Peyer's patch (tissue), 4 donors: Measurements from ENCODE around the gene NR1I2. TPM values are rescaled to one million over a fixed set of nuclear protein-coding genes. Genes with fewer than 3 reads are reported as not detected.

Experiments
- DNase-seq, 3 donors: peaks; one replicate each; pipeline ENCODE4 v3.0.0-alpha.2; 2017 to 2019
- H3K27ac ChIP-seq, 4 donors: fragments of 200-600 bp; sonication (generic); one replicate each; pipeline ENCODE4 v1.5.1; 2016 to 2019
- H3K27me3 ChIP-seq, 2 donors: fragments of 200-600 bp; sonication (generic); one replicate each; pipeline ENCODE4 v1.5.1; 2019
- H3K36me3 ChIP-seq, 3 donors: fragments of 200-600 bp; sonication (generic); one replicate each; pipeline ENCODE4 v1.5.1; 2016 to 2019
- H3K4me1 ChIP-seq, 4 donors: fragments of 200-600 bp; sonication (generic); one replicate each; pipeline ENCODE4 v1.5.1; 2016 to 2019
- H3K4me3 ChIP-seq, 4 donors: fragments of 200-600 bp; sonication (generic); 1 replicate in 3 of 4; 2 replicates in 1 of 4; pipeline ENCODE4 v1.5.1; 2016 to 2019; ENCODE audit warnings: mild to moderate bottlenecking in 1 of 4
- H3K9me3 ChIP-seq, 4 donors: fragments of 200-600 bp; sonication (generic); one replicate each; pipeline ENCODE4 v1.5.1; 2016 to 2019; ENCODE audit warnings: mild to moderate bottlenecking in 1 of 4
- CTCF ChIP-seq, 6 experiments: fragments of 450-650 bp in 4 of 6; fragments of 200-600 bp in 2 of 6; sonication (generic) in 1 of 6; IDR thresholded peaks; one replicate each; pipeline ENCODE4 v1.5.1; 2017 to 2019; ENCODE audit warnings: antibody characterized with exemption in 6 of 6, mild to moderate bottlenecking in 3 of 6, moderate library complexity in 1 of 6
- POLR2A ChIP-seq, 2 donors: fragments of 450-650 bp; IDR thresholded peaks; one replicate each; pipeline ENCODE4 v1.5.1; 2017; ENCODE audit warnings: antibody characterized with exemption in 2 of 2, mild to moderate bottlenecking in 2 of 2, moderate library complexity in 2 of 2
- total RNA-seq, 4 donors: library from RNA; depleted of rRNA; stranded (reverse); fragments of >200 nt; gene quantifications; one replicate each; pipeline ENCODE4 v1.1.0, GENCODE V29; 2016

NR1I2 gene
- total RNA-seq, 4 donors from 2014 or later = 56.9 to 572 (median 406) TPM

DNA sequence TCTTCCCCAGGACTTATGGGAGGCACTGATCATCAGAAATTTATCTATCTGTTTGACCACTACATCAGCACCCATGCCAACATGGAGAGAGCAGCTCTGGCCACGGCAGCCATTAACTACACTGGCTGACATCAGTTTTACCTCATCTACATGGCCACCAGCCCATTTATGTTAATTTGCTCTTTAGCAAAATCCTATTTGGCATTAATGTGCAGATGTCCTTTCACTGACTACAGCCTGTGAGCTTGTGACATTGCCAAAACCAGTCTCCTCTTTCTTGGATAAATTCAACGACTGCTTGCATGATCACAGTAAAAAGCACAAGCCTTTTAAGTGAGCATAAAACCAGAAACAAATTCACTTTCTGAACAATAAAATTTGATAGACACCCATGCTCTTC, 47.5 kb downstream of the NR1I2 start:
- TF ChIP-seq POLR2A (IDR thresholded peaks at IDR 0.05) (no peak), CTCF (IDR thresholded peaks at IDR 0.05) (no peak)
- peaks cover 0 to 10% (median 0%) of the 10 kb centered on the region in 3 donors for H3K36me3 ChIP-seq
- H3K4me1 ChIP-seq = peaks cover 0 to 6% (median 0%) of the 10 kb centered on the region in 4 donors
- no peaks in the 10 kb centered on the region for H3K27me3 ChIP-seq
- no peak for DNase-seq
- H3K27ac ChIP-seq = no peak overlapping the region
- H3K4me3 ChIP-seq = no peak overlapping the region
- H3K9me3 ChIP-seq = no peaks in the 10 kb centered on the region

GRCh38 chr3:119831022-119831421, 49.1 kb downstream of the NR1I2 start:
- TF ChIP-seq POLR2A (IDR thresholded peaks at IDR 0.05) (no peak), CTCF (IDR thresholded peaks at IDR 0.05) (peak in 3 of 6 experiments; percentile 15 to 25 (median 22))
- Histone ChIP-seq H3K4me3 (no peak overlapping the region), H3K36me3 (peaks cover 0 to 5% (median 0%) of the 10 kb centered on the region in 3 donors), H3K27ac (no peak overlapping the region), H3K4me1 (peaks cover 0 to 6% (median 0%) of the 10 kb centered on the region in 4 donors), H3K27me3 (no peaks in the 10 kb centered on the region), H3K9me3 (no peaks in the 10 kb centered on the region)
- DNase-seq = no peak

- H3K4me1 ChIP-seq = no peaks in the 10 kb centered on the region
- H3K27ac ChIP-seq = no peak overlapping the region
- DNase-seq = no peak
- TF ChIP-seq CTCF (IDR thresholded peaks at IDR 0.05) = no peak
- no peak for TF ChIP-seq POLR2A (IDR thresholded peaks at IDR 0.05)
- no peaks in the 10 kb centered on the region for H3K36me3 ChIP-seq
- H3K9me3 ChIP-seq = no peaks in the 10 kb centered on the region
- no peaks in the 10 kb centered on the region for H3K27me3 ChIP-seq
- no peak overlapping the region for H3K4me3 ChIP-seq
These were observed 50.1 kb downstream of the NR1I2 start for GRCh38 chr3:119831941-119832371.

DNA sequence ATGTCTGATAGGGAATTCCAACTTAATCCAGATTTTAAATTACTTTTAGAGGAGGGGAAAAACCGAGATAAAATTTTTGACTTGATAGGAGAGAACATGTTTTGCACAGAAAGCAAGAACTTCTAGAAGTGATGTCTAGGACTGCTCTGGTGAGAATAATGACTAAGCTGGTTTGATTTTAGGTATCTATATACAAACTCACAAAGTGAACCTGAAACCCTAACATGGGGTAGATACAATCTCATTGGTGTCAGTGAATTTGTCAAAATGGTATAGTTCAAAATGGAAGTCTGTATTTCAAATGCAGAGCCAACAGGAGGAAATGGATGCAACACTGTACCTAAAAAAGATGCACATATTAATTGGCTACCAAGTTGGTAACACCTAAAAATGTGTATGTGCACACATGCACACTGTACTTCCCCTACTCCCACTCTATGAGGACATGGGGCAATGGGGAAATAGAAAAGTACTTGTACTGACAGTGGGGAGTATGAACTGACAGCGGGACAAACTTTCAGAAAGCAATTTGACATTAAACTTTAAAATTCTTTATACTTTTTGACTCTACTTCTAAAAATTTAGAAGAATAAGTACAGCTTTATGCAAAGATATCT, 53.0 kb downstream of the NR1I2 start:
- Histone ChIP-seq H3K9me3 (no peaks in the 10 kb centered on the region), H3K27me3 (no peaks in the 10 kb centered on the region), H3K4me1 (no peaks in the 10 kb centered on the region), H3K36me3 (no peaks in the 10 kb centered on the region), H3K27ac (no peak overlapping the region), H3K4me3 (no peak overlapping the region)
- no peak for TF ChIP-seq POLR2A (IDR thresholded peaks at IDR 0.05)
- no peak for TF ChIP-seq CTCF (IDR thresholded peaks at IDR 0.05)
- no peak for DNase-seq

GRCh38 chr3:119835556-119835955, 53.7 kb downstream of the NR1I2 start:
- TF ChIP-seq POLR2A (IDR thresholded peaks at IDR 0.05) = no peak
- no peak for TF ChIP-seq CTCF (IDR thresholded peaks at IDR 0.05)
- Histone ChIP-seq H3K27me3 (no peaks in the 10 kb centered on the region), H3K36me3 (no peaks in the 10 kb centered on the region), H3K4me3 (no peak overlapping the region), H3K4me1 (no peaks in the 10 kb centered on the region), H3K9me3 (no peaks in the 10 kb centered on the region), H3K27ac (no peak overlapping the region)
- DNase-seq = no peak
